ENCODE data around the gene FRMD4A.

- no peak for TF ChIP-seq CTCF (IDR thresholded peaks at IDR 0.05)
- no peak for TF ChIP-seq POLR2A (IDR thresholded peaks at IDR 0.05)
Measured at GRCh38 chr10:13842117-13842516, 488.6 kb downstream of the FRMD4A start.
